Mesothelial cell of epicardium (in vitro differentiated cells): Measurements from ENCODE around the gene RBAK. TPM values are rescaled to one million over a fixed set of nuclear protein-coding genes. Genes with fewer than 3 reads are reported as not detected.

Source experiments
- DNase-seq, 2 experiments: peaks; one replicate each; pipeline ENCODE4 v3.0.0; 2021; ENCODE audit warnings: low spot score in 2 of 2; ENCODE audit not compliant: unreplicated experiment in 2 of 2
- H3K27ac Mint-ChIP-seq: 2 replicates; pipeline ENCODE4 v1.8.0; 2021; ENCODE audit warnings: mixed read lengths
- H3K27me3 Mint-ChIP-seq: 2 replicates; pipeline ENCODE4 v1.8.0; 2021; ENCODE audit warnings: low read depth, mixed read lengths
- H3K36me3 Mint-ChIP-seq: 2 replicates; pipeline ENCODE4 v1.8.0; 2021; ENCODE audit warnings: mixed read lengths
- H3K4me1 Mint-ChIP-seq: 2 replicates; pipeline ENCODE4 v1.8.0; 2021; ENCODE audit warnings: mixed read lengths
- H3K4me3 Mint-ChIP-seq: 2 replicates; pipeline ENCODE4 v1.8.0; 2021; ENCODE audit warnings: mild to moderate bottlenecking, moderate library complexity, mixed read lengths
- H3K9me3 Mint-ChIP-seq: 2 replicates; pipeline ENCODE4 v1.8.0; 2021; ENCODE audit warnings: mixed read lengths
- total RNA-seq: library from RNA; stranded (reverse); gene quantifications from 3 replicates; pipeline ENCODE4 v1.2.1, GENCODE V29; 2021
- TF ChIP-seq, protein P1 (sequence below): fragments of 200-600 bp; sonication (generic); IDR thresholded peaks from one replicate; pipeline ENCODE4 v1.5.0; 2021; ENCODE audit warnings: antibody characterized with exemption; ENCODE audit not compliant: unreplicated experiment

Gene RBAK
- total RNA-seq = 18.9 to 19.9 TPM (median 19.0 TPM) in 3 replicates

DNA sequence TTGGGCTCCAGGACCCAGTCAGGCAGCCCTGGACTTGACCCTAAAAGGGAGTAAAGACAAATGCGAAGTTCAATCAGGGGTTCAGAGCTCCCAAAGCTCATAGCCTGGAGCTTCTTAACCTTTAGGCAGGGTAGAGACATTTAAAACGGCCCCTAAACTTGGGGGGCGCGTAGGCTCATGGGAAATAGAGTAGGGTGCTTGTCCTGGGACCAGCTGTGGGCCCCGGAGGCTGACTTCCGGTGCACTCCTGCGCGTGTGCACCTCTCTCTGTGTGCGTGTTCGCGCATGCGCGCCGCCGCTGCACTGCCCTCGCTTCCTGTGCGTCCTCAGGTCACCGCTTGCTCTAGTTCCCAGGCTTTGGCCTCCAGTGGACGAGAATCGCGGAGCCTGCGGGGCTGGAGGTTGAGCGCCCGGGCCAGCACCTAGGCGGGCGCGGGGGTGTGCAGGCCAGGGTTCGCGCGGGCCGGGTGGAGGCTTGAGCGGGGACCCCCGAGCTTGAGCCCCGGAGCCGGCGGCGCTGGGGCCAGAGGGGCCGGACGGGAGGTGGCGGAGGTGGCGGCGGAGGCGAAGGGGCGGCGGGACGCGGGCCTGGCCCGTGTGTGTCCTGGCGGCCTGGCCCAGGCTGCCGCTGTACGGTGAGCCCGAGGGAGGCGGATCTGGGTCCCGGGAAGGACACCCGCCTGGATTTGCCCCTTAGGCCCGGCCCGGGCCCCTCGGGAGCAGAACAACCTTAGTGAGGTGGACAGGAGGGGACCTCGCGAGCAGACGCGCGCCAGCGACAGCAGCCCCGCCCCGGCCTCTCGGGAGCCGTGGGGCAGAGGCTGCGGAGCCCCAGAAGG, at the start of gene RBAK:
TSS of gene RBAK (plus strand) at position 303 of the 839 bp plus-strand sequence. CDS start 2,217 bp downstream, outside the sequence.
- peaks cover 11% of the 10 kb centered on the region for H3K4me1 Mint-ChIP-seq
- TF ChIP-seq, protein P1, sequence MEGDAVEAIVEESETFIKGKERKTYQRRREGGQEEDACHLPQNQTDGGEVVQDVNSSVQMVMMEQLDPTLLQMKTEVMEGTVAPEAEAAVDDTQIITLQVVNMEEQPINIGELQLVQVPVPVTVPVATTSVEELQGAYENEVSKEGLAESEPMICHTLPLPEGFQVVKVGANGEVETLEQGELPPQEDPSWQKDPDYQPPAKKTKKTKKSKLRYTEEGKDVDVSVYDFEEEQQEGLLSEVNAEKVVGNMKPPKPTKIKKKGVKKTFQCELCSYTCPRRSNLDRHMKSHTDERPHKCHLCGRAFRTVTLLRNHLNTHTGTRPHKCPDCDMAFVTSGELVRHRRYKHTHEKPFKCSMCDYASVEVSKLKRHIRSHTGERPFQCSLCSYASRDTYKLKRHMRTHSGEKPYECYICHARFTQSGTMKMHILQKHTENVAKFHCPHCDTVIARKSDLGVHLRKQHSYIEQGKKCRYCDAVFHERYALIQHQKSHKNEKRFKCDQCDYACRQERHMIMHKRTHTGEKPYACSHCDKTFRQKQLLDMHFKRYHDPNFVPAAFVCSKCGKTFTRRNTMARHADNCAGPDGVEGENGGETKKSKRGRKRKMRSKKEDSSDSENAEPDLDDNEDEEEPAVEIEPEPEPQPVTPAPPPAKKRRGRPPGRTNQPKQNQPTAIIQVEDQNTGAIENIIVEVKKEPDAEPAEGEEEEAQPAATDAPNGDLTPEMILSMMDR = no peak
- H3K27me3 Mint-ChIP-seq = peaks cover 19% of the 10 kb centered on the region
- peak; percentile 86 to 89 for DNase-seq
- peaks cover 28% of the 10 kb centered on the region for H3K36me3 Mint-ChIP-seq
- H3K4me3 Mint-ChIP-seq = peak within 1 kb of the TSS; percentile 89
- H3K27ac Mint-ChIP-seq = peak within 1 kb of the TSS; percentile 88
- H3K9me3 Mint-ChIP-seq = peaks cover 18% of the 10 kb centered on the region

DNA sequence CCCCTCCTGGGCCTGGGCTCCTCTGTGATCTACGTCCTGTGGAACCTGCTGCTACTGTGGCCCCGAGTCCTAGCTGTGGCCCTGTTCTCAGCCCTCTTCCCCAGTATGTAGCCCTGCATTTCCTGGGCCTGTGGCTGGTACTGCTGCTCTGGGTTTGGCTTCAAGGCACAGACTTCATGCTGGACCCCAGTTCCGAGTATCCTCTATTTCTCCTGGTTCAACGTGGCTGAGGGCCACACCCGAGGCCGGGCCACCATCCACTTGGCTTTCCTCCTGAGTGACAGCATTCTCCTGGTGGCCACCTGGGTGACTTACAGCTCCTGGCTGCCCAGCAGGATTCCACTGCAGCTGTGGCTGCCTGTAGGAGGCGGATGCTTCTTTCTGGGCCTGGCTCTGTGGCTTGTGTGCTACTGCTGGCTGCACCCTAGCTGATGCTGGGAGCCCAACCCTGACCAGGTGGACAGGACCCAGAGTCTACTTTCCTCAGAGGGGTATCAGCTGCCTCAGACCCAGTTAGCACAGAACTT, 48.9 kb upstream of the RBAK start:
- H3K27ac Mint-ChIP-seq = no peak overlapping the region
- peaks cover 45% of the 10 kb centered on the region for H3K36me3 Mint-ChIP-seq
- TF ChIP-seq, protein P1 = no peak
- no peak for DNase-seq
- no peaks in the 10 kb centered on the region for H3K4me1 Mint-ChIP-seq
- no peaks in the 10 kb centered on the region for H3K9me3 Mint-ChIP-seq
- H3K4me3 Mint-ChIP-seq = no peak overlapping the region
- H3K27me3 Mint-ChIP-seq = no peaks in the 10 kb centered on the region

DNA sequence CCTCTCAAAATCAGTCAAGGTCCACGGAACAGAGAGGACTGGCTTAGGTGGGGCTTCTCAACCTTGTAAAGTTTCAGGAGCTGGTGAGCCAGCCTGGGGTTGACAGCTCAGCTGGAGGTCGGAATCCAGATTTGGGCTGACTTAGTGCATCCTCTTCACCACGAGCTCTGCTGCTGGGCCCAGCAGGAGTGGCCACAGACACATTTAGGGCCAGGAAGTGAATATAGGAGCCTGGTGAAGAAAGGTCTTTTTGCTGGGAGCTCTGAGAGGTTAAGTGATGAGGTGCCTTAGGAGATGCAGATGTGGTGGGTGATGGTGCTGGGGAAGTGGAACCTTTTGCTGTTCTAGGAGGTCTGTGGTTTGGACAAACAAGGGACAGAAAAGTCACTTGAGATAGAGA, 47.4 kb upstream of the RBAK start:
- Mint-ChIP-seq H3K36me3 (peaks cover 42% of the 10 kb centered on the region), H3K27ac (no peak overlapping the region), H3K9me3 (no peaks in the 10 kb centered on the region), H3K27me3 (no peaks in the 10 kb centered on the region), H3K4me3 (no peak overlapping the region), H3K4me1 (peaks cover 1% of the 10 kb centered on the region)
- TF ChIP-seq, protein P1 = no peak
- no peak for DNase-seq

DNA sequence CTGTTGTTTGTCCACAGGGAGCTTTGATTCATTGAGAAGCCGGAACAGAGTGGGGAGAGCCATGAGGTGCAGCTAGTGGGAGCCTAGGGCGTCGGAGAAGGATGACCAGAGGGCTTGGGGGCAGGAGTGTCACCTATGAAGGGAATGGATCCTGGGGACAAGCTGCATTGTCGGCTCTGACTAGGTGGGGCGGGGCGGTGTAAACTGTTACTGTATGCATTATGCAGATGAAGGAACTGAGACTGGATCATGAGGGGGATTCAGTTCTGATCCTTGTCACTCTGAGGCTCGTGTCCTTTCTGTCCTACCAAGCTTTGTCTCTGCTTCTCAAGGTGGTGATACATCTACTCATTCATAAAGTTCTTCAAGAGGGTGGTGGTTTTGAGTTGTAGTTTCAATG, 46.8 kb upstream of the RBAK start:
- Mint-ChIP-seq H3K9me3 (no peaks in the 10 kb centered on the region), H3K27me3 (no peaks in the 10 kb centered on the region), H3K36me3 (peaks cover 42% of the 10 kb centered on the region), H3K4me3 (no peak overlapping the region), H3K27ac (no peak overlapping the region), H3K4me1 (peaks cover 1% of the 10 kb centered on the region)
- no peak for DNase-seq
- TF ChIP-seq, protein P1 = no peak

DNA sequence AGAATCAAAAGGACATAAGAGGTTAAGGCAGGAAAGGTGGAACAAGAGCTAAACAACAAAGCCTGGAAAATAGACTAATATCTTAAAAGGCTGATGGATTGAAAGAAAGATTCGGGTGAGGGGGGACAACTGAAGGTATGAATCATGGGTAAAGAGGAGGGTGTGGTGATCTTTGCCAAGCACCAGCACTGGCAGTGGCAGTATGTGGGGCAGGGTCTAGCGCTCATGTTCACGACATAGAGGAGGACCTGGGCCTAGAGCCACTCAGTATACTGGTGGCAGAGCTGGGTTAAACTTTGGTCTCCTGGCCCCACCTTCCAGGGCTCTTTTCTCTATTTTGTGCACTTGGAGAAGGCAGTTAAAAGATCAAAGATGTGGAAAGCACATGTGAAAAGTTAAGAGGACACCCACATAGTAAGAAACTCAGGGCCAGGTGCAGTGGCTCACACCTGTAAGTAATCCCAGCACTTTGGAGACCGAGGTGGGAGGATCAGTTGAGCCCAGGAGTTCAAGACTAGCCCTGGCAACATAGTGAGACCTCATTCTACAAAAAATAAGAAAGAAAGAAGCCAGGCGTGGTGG, 46.2 kb upstream of the RBAK start:
- Mint-ChIP-seq H3K27me3 (no peaks in the 10 kb centered on the region), H3K9me3 (no peaks in the 10 kb centered on the region), H3K4me3 (no peak overlapping the region), H3K27ac (no peak overlapping the region), H3K36me3 (peaks cover 42% of the 10 kb centered on the region), H3K4me1 (peaks cover 1% of the 10 kb centered on the region)
- TF ChIP-seq, protein P1 = no peak
- DNase-seq = no peak
